ENCODE measurements around the gene KLK1. TPM values are rescaled to one million over a fixed set of nuclear protein-coding genes. Genes with fewer than 3 reads are reported as not detected.

The KLK1 gene
- total and polyA plus RNA-seq, 10 of the 15 experiments (the other 5 are each of a cell fraction or from before 2014, with no cell fraction given) = 3.4 to 27.5 (median 20.2) TPM

DNA sequence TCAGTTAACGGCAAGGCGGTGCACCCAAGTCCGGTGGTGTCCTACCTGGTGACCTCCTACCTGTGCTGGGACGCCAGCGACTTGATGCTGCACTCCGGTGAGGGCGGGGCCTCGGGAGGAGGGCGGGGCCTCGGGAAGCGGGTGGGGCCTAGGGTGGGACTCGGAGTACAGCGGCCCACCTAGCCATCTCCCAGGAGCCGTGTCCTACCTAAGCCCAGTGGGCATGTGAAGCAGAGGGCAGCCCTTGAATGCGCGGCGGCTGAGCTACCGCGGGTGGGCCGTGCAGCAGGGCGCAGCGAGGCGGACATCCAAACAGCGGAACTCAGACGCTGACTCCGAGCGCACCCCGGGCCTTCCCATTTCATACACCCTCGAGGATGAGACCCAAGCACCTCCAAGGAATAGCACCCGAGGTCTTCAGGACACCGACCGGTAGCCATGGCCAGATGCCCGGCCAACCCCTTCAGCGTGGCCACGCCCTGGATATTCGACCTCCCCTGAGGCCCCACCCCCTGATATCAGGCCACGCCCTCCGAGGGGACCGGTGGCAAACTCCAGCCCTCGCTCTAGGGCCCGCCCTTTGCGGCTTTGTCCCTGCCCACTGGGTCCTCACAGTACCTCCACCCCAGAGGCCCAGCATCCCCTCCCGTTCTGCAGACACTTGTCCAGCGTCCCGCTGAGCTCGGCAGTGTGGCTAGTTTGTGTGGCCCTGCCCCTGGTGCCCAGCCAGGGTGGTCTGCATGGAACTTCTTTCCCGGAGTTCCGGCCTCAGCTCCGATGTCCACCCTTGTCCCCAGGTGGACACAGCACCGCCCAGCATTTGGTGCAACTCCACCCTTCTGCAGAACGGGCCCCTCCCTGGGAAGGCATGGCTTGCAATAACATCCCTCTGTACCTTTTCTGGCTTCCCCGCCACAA, 5.4 kb downstream of the KLK1 start (continued):
- TF ChIP-seq, protein P1, sequence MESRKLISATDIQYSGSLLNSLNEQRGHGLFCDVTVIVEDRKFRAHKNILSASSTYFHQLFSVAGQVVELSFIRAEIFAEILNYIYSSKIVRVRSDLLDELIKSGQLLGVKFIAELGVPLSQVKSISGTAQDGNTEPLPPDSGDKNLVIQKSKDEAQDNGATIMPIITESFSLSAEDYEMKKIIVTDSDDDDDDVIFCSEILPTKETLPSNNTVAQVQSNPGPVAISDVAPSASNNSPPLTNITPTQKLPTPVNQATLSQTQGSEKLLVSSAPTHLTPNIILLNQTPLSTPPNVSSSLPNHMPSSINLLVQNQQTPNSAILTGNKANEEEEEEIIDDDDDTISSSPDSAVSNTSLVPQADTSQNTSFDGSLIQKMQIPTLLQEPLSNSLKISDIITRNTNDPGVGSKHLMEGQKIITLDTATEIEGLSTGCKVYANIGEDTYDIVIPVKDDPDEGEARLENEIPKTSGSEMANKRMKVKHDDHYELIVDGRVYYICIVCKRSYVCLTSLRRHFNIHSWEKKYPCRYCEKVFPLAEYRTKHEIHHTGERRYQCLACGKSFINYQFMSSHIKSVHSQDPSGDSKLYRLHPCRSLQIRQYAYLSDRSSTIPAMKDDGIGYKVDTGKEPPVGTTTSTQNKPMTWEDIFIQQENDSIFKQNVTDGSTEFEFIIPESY (IDR thresholded peaks at IDR 0.05) = no peak
- peak; percentile 69; the same call in 1 of the 2 replicates for TF ChIP-seq BACH1 (IDR thresholded peaks at IDR 0.05; ENCODE audit: borderline replicate concordance)
- TF ChIP-seq YY1 (IDR thresholded peaks at IDR 0.05; ENCODE audit: low read depth, low read length) = peak; percentile 75
- no peak for TF ChIP-seq BCL11A (IDR thresholded peaks at IDR 0.05; ENCODE audit: low read depth, low read length)
- TF ChIP-seq, protein P2, sequence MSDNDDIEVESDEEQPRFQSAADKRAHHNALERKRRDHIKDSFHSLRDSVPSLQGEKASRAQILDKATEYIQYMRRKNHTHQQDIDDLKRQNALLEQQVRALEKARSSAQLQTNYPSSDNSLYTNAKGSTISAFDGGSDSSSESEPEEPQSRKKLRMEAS (IDR thresholded peaks at IDR 0.05; ENCODE audit: low read depth, low read length) = no peak
- TF ChIP-seq, protein P3, sequence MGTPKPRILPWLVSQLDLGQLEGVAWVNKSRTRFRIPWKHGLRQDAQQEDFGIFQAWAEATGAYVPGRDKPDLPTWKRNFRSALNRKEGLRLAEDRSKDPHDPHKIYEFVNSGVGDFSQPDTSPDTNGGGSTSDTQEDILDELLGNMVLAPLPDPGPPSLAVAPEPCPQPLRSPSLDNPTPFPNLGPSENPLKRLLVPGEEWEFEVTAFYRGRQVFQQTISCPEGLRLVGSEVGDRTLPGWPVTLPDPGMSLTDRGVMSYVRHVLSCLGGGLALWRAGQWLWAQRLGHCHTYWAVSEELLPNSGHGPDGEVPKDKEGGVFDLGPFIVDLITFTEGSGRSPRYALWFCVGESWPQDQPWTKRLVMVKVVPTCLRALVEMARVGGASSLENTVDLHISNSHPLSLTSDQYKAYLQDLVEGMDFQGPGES (IDR thresholded peaks at IDR 0.05) = no peak
- no peak for TF ChIP-seq SPI1 (IDR thresholded peaks at IDR 0.05; ENCODE audit: borderline replicate concordance, insufficient read depth, low read depth, low read length)
- no peak for TF ChIP-seq TCF7 (IDR thresholded peaks at IDR 0.05; ENCODE audit: borderline replicate concordance)
- peak; percentile 69; the same call in 1 of the 2 replicates for TF ChIP-seq LARP7 (IDR thresholded peaks at IDR 0.05)
- no peak for TF ChIP-seq FOXK2 (IDR thresholded peaks at IDR 0.05)
- no peak for TF ChIP-seq HDAC2 (IDR thresholded peaks at IDR 0.05)
- TF ChIP-seq, protein P4, sequence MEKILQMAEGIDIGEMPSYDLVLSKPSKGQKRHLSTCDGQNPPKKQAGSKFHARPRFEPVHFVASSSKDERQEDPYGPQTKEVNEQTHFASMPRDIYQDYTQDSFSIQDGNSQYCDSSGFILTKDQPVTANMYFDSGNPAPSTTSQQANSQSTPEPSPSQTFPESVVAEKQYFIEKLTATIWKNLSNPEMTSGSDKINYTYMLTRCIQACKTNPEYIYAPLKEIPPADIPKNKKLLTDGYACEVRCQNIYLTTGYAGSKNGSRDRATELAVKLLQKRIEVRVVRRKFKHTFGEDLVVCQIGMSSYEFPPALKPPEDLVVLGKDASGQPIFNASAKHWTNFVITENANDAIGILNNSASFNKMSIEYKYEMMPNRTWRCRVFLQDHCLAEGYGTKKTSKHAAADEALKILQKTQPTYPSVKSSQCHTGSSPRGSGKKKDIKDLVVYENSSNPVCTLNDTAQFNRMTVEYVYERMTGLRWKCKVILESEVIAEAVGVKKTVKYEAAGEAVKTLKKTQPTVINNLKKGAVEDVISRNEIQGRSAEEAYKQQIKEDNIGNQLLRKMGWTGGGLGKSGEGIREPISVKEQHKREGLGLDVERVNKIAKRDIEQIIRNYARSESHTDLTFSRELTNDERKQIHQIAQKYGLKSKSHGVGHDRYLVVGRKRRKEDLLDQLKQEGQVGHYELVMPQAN (conservative IDR thresholded peaks at IDR 0.05) = 0 out of 2 replicates have a peak, but pooled peaks have one; percentile 23
- TF ChIP-seq HDGF (IDR thresholded peaks at IDR 0.05) = peak; percentile 50
- TF ChIP-seq BHLHE40 (IDR thresholded peaks at IDR 0.05; ENCODE audit: borderline replicate concordance in 1 of 2, low read depth in 2 of 2, low read length in 1 of 2) = no peak
- TF ChIP-seq ZZZ3 (IDR thresholded peaks at IDR 0.05; ENCODE audit: control insufficient read depth, insufficient read length, low read depth) = no peak
- TF ChIP-seq IKZF1 (conservative IDR thresholded peaks at IDR 0.05) = 0 out of 2 replicates have a peak, but pooled peaks have one; percentile 28
- no peak for TF ChIP-seq HDAC6 (IDR thresholded peaks at IDR 0.05; ENCODE audit: unreplicated experiment)
- no peak for TF ChIP-seq ESRRA (IDR thresholded peaks at IDR 0.05; ENCODE audit: low read length)
- TF ChIP-seq SMARCA5 (IDR thresholded peaks at IDR 0.05) = peak; percentile 94
- no peak for TF ChIP-seq SRF (IDR thresholded peaks at IDR 0.05; ENCODE audit: low read depth in 2 of 2, low read length in 2 of 2)
- TF ChIP-seq BMI1 (IDR thresholded peaks at IDR 0.05; ENCODE audit: borderline replicate concordance) = no peak
- no peak for TF ChIP-seq MEF2A (IDR thresholded peaks at IDR 0.05; ENCODE audit: insufficient read depth, low read depth, low read length)
- no peak for TF ChIP-seq POLR2AphosphoS5 (IDR thresholded peaks at IDR 0.05; ENCODE audit: low read length)
- peak; percentile 67; the same call in 1 of the 2 replicates for TF ChIP-seq POLR2A (IDR thresholded peaks at IDR 0.05; ENCODE audit: low read depth, low read length)
- TF ChIP-seq, protein P5, sequence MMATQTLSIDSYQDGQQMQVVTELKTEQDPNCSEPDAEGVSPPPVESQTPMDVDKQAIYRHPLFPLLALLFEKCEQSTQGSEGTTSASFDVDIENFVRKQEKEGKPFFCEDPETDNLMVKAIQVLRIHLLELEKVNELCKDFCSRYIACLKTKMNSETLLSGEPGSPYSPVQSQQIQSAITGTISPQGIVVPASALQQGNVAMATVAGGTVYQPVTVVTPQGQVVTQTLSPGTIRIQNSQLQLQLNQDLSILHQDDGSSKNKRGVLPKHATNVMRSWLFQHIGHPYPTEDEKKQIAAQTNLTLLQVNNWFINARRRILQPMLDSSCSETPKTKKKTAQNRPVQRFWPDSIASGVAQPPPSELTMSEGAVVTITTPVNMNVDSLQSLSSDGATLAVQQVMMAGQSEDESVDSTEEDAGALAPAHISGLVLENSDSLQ (IDR thresholded peaks at IDR 0.05) = no peak
- no peak for TF ChIP-seq MYB (IDR thresholded peaks at IDR 0.05; ENCODE audit: borderline replicate concordance, low read depth, low read length)
